HUES6 (cell line): ENCODE results near the gene P3H2.
"Not testable (repeated sequence)": the region's sequence is repeated elsewhere in the genome, so short reads cannot be mapped to it uniquely, and the experiment has no call there.

Source experiments
- H3K27ac ChIP-seq: 2 replicates; pipeline ENCODE4 v1.7.0; 2013; ENCODE audit warnings: low read depth, mild to moderate bottlenecking, low read length, inconsistent platforms
- H3K27me3 ChIP-seq: 2 replicates; pipeline ENCODE4 v1.6.1; 2013; ENCODE audit warnings: low read length; ENCODE audit not compliant: control insufficient read depth, insufficient read depth
- H3K36me3 ChIP-seq: 2 replicates; pipeline ENCODE4 v1.6.1; 2013; ENCODE audit warnings: low read length; ENCODE audit not compliant: control insufficient read depth, insufficient read depth
- H3K4me1 ChIP-seq: 2 replicates; pipeline ENCODE4 v1.6.1; 2013; ENCODE audit warnings: low read length; ENCODE audit not compliant: control insufficient read depth, insufficient read depth
- H3K4me3 ChIP-seq: 2 replicates; pipeline ENCODE4 v1.5.1; 2013; ENCODE audit warnings: low read depth, low read length
- H3K9ac ChIP-seq: one replicate; pipeline ENCODE4 v1.6.1; 2013; ENCODE audit warnings: mild to moderate bottlenecking, low read length
- H3K9me3 ChIP-seq: 2 replicates; pipeline ENCODE4 v1.6.1; 2013; ENCODE audit warnings: low read depth, low read length; ENCODE audit not compliant: control insufficient read depth, insufficient read depth

Gene P3H2

GRCh38 chr3:190073264-190074008, 47.3 kb downstream of the P3H2 start:
- Histone ChIP-seq H3K36me3 (no peaks in the 10 kb centered on the region; the same call in 1 of the 2 replicates), H3K9ac (no peak overlapping the region), H3K27me3 (no peaks in the 10 kb centered on the region), H3K9me3 (no peaks in the 10 kb centered on the region), H3K4me3 (no peak overlapping the region), H3K4me1 (peaks cover 29% of the 10 kb centered on the region), H3K27ac (no peak overlapping the region)

- Histone ChIP-seq H3K9ac (no peak overlapping the region), H3K4me3 (no peak overlapping the region), H3K27ac (no peak overlapping the region), H3K9me3 (no peaks in the 10 kb centered on the region), H3K36me3 (no peaks in the 10 kb centered on the region; the same call in 1 of the 2 replicates), H3K4me1 (peaks cover 28% of the 10 kb centered on the region), H3K27me3 (no peaks in the 10 kb centered on the region)
Observed at GRCh38 chr3:190072856-190073255, 47.8 kb downstream of the P3H2 start.

GRCh38 chr3:190071921-190072320, 48.8 kb downstream of the P3H2 start:
- not testable (repeated sequence) for H3K27me3 ChIP-seq, H3K4me3 ChIP-seq, H3K36me3 ChIP-seq, H3K9me3 ChIP-seq, H3K9ac ChIP-seq, H3K27ac ChIP-seq
- H3K4me1 ChIP-seq: peaks cover 19% of the 10 kb centered on the region

- no peak overlapping the region for H3K9ac ChIP-seq
- H3K9me3 ChIP-seq: no peaks in the 10 kb centered on the region
- H3K4me1 ChIP-seq: peaks cover 10% of the 10 kb centered on the region; the same call in 1 of the 2 replicates
- H3K27me3 ChIP-seq: no peaks in the 10 kb centered on the region
- H3K4me3 ChIP-seq: no peak overlapping the region
- no peak overlapping the region for H3K27ac ChIP-seq
- H3K36me3 ChIP-seq: no peaks in the 10 kb centered on the region; the same call in 1 of the 2 replicates
Observed at GRCh38 chr3:190070622-190071347, 49.9 kb downstream of the P3H2 start.

- Histone ChIP-seq H3K4me1 (peaks cover 5% of the 10 kb centered on the region), H3K4me3 (no peak overlapping the region), H3K27ac (no peak overlapping the region), H3K9ac (no peak overlapping the region), H3K9me3 (no peaks in the 10 kb centered on the region), H3K27me3 (no peaks in the 10 kb centered on the region), H3K36me3 (no peaks in the 10 kb centered on the region; the same call in 1 of the 2 replicates)
Observed at GRCh38 chr3:190065204-190065603, 55.5 kb downstream of the P3H2 start.

GRCh38 chr3:190064659-190065058, 56.0 kb downstream of the P3H2 start:
- H3K36me3 ChIP-seq: no peaks in the 10 kb centered on the region
- no peaks in the 10 kb centered on the region for H3K9me3 ChIP-seq
- H3K9ac ChIP-seq: no peak overlapping the region
- no peaks in the 10 kb centered on the region for H3K27me3 ChIP-seq
- no peak overlapping the region for H3K4me3 ChIP-seq
- no peak overlapping the region for H3K27ac ChIP-seq
- H3K4me1 ChIP-seq: peaks cover 5% of the 10 kb centered on the region

- H3K4me3 ChIP-seq: no peak overlapping the region
- no peaks in the 10 kb centered on the region for H3K36me3 ChIP-seq
- H3K27ac ChIP-seq: no peak overlapping the region
- peaks cover 9% of the 10 kb centered on the region for H3K4me1 ChIP-seq
- no peak overlapping the region for H3K9ac ChIP-seq
- no peaks in the 10 kb centered on the region for H3K9me3 ChIP-seq
- H3K27me3 ChIP-seq: no peaks in the 10 kb centered on the region
Observed at GRCh38 chr3:190064112-190064511, 56.6 kb downstream of the P3H2 start.

- Histone ChIP-seq H3K9me3 (no peaks in the 10 kb centered on the region), H3K27ac (no peak overlapping the region), H3K9ac (no peak overlapping the region), H3K27me3 (no peaks in the 10 kb centered on the region), H3K4me1 (peaks cover 16% of the 10 kb centered on the region), H3K36me3 (no peaks in the 10 kb centered on the region), H3K4me3 (no peak overlapping the region)
Observed at GRCh38 chr3:190063490-190063889, 57.2 kb downstream of the P3H2 start.

- H3K4me3 ChIP-seq: no peak overlapping the region
- no peaks in the 10 kb centered on the region for H3K36me3 ChIP-seq
- no peaks in the 10 kb centered on the region for H3K27me3 ChIP-seq
- no peaks in the 10 kb centered on the region for H3K9me3 ChIP-seq
- H3K4me1 ChIP-seq: peaks cover 22% of the 10 kb centered on the region
- no peak overlapping the region for H3K27ac ChIP-seq
- no peak overlapping the region for H3K9ac ChIP-seq
Observed at GRCh38 chr3:190060192-190060775, 60.4 kb downstream of the P3H2 start.

GRCh38 chr3:190059242-190059590, 61.5 kb downstream of the P3H2 start:
- Histone ChIP-seq H3K4me1 (peaks cover 26% of the 10 kb centered on the region), H3K4me3 (no peak overlapping the region), H3K27me3 (no peaks in the 10 kb centered on the region), H3K27ac (no peak overlapping the region), H3K9ac (no peak overlapping the region), H3K36me3 (no peaks in the 10 kb centered on the region), H3K9me3 (no peaks in the 10 kb centered on the region)
